Astrocyte of the spinal cord (primary cell): ENCODE measurements around the gene PSEN1.
"Not testable (repeated sequence)": the region's sequence is repeated elsewhere in the genome, so short reads cannot be mapped to it uniquely, and the experiment has no call there.

Experiments
- DNase-seq: peaks from one replicate; pipeline ENCODE4 v3.0.0; 2011; ENCODE audit warnings: low read depth, low spot score
- H3K4me3 ChIP-seq: 2 replicates; pipeline ENCODE4 v1.5.1; 2011; ENCODE audit warnings: low read depth, mild to moderate bottlenecking, low read length, moderate library complexity
- in situ Hi-C: cut with HindIII; loops from 2 replicates; pipeline ENCODE4 v1.10.0; 2017; ENCODE audit warnings: low sequenced_read_pairs
- TF ChIP-seq, protein P1 (sequence below): IDR thresholded peaks from 2 replicates; pipeline ENCODE4 v1.5.1; 2012; ENCODE audit warnings: low read depth, mild to moderate bottlenecking, low read length, inconsistent platforms

Gene PSEN1

DNA sequence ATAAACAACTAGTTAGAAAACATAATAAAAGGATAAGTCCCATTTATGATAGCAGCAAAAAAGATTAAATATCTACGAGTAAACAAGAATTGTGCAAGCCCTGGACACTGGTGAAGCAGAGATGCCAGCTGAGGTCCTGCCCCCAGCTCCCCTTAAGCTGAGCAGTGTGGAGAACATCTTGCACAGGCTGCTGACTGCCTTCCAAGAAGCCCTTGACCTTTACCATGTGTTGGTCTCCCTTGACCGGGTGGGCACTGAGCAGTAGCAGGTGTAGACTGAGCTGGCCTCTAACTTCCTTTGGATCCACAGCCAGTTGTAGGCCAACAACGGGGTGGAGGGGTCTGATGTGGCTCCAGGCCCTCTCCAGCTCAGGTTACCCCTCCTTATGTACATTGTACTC, 53.3 kb downstream of the PSEN1 start:
- TF ChIP-seq, protein P1, sequence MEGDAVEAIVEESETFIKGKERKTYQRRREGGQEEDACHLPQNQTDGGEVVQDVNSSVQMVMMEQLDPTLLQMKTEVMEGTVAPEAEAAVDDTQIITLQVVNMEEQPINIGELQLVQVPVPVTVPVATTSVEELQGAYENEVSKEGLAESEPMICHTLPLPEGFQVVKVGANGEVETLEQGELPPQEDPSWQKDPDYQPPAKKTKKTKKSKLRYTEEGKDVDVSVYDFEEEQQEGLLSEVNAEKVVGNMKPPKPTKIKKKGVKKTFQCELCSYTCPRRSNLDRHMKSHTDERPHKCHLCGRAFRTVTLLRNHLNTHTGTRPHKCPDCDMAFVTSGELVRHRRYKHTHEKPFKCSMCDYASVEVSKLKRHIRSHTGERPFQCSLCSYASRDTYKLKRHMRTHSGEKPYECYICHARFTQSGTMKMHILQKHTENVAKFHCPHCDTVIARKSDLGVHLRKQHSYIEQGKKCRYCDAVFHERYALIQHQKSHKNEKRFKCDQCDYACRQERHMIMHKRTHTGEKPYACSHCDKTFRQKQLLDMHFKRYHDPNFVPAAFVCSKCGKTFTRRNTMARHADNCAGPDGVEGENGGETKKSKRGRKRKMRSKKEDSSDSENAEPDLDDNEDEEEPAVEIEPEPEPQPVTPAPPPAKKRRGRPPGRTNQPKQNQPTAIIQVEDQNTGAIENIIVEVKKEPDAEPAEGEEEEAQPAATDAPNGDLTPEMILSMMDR: no peak
- no peak overlapping the region for H3K4me3 ChIP-seq
- in situ Hi-C loops: no loop called here
- DNase-seq: no peak

DNA sequence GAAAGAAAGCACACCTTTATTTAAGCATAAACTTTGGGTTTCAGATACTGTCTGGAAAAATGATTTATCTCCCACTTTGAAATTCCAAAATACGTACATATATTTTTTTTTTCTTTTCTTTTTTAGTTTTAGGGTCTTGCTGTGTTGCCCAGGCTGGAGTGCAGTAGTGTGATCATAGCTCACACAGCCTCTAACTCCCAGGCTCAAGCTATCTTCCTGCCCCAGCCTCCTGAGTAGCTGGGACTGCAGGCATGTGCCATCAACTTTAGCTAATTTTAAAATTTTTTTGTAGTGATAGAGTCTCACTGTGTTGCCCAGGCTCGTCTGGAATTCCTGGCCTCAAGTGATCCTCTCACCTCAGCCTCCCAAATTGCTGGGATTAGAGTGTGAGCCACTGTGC, 55.1 kb downstream of the PSEN1 start:
- in situ Hi-C loops: no loop called here
- TF ChIP-seq, protein P1: no peak
- no peak for DNase-seq
- H3K4me3 ChIP-seq: no peak overlapping the region

DNA sequence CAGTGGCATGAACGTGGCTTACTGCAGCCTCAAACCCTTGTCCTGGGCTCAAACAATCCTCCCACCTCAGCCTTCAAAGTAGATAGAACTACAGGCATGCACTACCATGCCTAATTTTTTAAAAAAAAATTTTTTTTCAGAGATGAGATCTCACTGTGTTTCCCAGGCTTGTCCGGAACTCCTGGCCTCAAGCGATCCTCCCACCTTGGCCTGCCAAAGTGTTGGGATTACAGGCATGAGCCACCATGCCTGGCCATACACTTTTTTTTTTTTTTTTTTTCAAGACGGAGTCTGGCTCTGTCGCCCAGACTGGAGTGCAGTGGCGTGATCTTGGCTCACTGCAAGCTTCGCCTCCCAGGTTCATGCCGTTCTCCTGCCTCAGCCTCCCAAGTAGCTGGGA, 58.0 kb downstream of the PSEN1 start:
- in situ Hi-C loops, DNase-seq: not testable (repeated sequence)

DNA sequence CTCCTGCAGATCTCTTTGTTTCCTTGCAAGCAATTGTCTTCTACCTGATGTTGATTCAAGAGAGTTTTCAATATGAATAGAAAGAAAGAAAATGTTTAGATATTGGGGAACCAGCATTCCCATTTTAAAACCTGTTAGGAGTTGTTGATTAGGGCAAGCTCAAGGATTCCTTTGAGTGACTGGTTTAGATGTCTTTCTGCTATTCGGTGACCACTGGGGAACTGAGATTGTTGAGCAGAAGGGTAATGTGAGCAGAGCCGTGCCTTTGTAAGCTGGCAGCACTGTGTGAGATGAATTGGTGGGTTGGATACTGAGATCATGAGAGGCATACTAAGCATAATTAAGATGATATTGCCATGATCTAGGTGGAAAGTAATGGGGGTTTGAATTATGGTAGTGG, 61.9 kb downstream of the PSEN1 start:
- in situ Hi-C loops: no loop called here
- no peak overlapping the region for H3K4me3 ChIP-seq
- TF ChIP-seq, protein P1: no peak
- no peak for DNase-seq

More for the DNA sequence above, 58.0 kb downstream of the PSEN1 start:
- not testable (repeated sequence) for H3K4me3 ChIP-seq

DNA sequence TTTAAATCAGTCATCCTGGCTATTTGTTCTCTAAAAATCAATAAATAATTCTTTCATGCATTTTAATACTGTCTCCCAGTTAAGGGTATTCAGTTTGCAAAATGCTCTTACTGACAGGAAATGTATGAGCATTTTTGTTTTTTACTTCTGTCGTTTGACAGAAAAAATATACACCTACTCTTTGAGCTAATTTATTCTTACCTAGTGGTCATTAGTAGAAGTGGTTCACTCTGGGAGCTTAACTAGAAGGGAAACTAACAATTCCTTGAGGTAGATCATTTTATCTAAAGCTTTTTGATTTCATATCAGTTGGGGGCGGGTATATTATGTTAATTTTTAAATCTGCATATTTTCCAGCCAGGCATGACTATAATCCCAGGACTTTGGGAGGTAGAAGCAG, 67.2 kb downstream of the PSEN1 start:
- TF ChIP-seq, protein P1: no peak
- no peak for DNase-seq
- no peak overlapping the region for H3K4me3 ChIP-seq
- in situ Hi-C loops: no loop called here

DNA sequence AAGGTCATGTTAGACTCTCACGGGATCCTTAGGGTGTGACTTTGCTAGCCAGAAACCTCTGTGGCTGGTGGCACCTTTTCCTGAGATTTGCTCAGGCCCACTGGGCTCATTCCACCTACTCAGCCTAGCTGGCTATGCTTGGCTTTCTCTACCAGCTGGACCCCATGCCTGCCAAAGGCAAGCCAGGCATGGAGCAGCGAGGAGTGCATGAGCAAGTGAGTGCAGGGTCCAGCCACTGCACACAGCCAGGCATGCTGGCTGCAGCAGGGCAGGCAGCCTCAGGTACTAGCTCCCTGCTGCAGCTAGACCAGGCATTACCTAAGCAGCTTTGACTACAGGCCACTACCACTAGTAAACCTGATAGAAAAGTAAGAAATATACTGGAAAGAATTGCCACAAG, 71.3 kb downstream of the PSEN1 start:
- H3K4me3 ChIP-seq: no peak overlapping the region
- in situ Hi-C loops: no loop called here
- no peak for DNase-seq
- TF ChIP-seq, protein P1: no peak

DNA sequence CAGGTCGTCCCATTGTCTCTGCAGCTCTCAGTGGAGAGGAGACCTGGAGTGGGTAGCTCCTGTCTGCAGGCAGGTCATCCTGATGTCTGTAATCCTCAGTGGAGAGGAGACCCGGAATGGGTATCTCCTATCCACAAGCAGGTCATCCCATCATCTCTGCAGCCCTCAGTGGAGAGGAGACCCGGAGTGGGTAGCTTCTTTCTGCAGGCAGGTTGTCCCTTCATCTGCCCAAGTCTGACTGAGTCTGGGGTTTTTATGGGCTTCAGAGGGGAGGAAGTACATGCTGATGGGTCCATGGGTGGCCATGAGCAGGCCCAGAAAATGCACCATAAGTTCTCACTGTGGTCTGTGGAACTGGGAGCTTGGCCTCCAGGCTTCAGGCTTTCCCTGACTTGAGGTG, 72.1 kb downstream of the PSEN1 start:
- no peak overlapping the region for H3K4me3 ChIP-seq
- TF ChIP-seq, protein P1: no peak
- in situ Hi-C loops: no loop called here
- no peak for DNase-seq
